Panc1 (cell line): Measurements from ENCODE around the gene RALB. TPM values are rescaled to one million over a fixed set of nuclear protein-coding genes. Genes with fewer than 3 reads are reported as not detected.

ENCODE experiments used
- ATAC-seq: fragments of 200-7000 bp; cut with Tn5 transposase; 2 replicates; pipeline ENCODE4 v1.9.1; 2020; ENCODE audit warnings: mild to moderate bottlenecking, moderate library complexity
- BruUV-seq: library from RNA; stranded (reverse); fragments of 400-500 nt; replicated peaks from 2 replicates; lab custom pipeline; 2021; lab: Mats Ljungman, UMichigan
- CTCF ChIA-PET: fragments of 300-600 bp; sonication (Branson Sonifier 250); formaldehyde crosslinking; loops from one replicate; lab custom pipeline; 2022; ENCODE audit warnings: antibody characterized with exemption; lab: Charles Lee
- POLR2A ChIA-PET: fragments of 300-600 bp; sonication (Branson Sonifier 250); formaldehyde crosslinking; loops from one replicate; lab custom pipeline; 2022; ENCODE audit warnings: antibody characterized with exemption; lab: Charles Lee
- DNase-seq: peaks from one replicate; pipeline ENCODE4 v3.0.0-alpha.2; 2010; ENCODE audit warnings: low read depth, low spot score
- H3K27ac ChIP-seq: 2 replicates; pipeline ENCODE4 v1.5.1; 2011; ENCODE audit warnings: mild to moderate bottlenecking, low read length, inconsistent platforms
- H3K27me3 ChIP-seq: fragments of 200-500 bp; sonication (Bioruptor generic); 2 replicates; pipeline ENCODE4 v1.6.0; 2014; ENCODE audit warnings: low read length, inconsistent platforms; ENCODE audit not compliant: control insufficient read depth, insufficient read depth
- H3K36me3 ChIP-seq: fragments of 200-500 bp; sonication (Bioruptor generic); 2 replicates; pipeline ENCODE4 v1.5.1; 2014; ENCODE audit warnings: inconsistent platforms, mild to moderate bottlenecking, low read length, moderate library complexity; ENCODE audit not compliant: control insufficient read depth, insufficient read depth
- H3K4me1 ChIP-seq: 2 replicates; pipeline ENCODE4 v1.5.1; 2011; ENCODE audit warnings: inconsistent platforms, mild to moderate bottlenecking, low read length, moderate library complexity; ENCODE audit not compliant: control insufficient read depth, insufficient read depth
- H3K4me3 ChIP-seq, 2 experiments: 2 replicates each; pipeline ENCODE4 v1.5.1; 2011 to 2012; ENCODE audit warnings: low read depth in 2 of 2, low read length in 2 of 2, mild to moderate bottlenecking in 2 of 2, inconsistent platforms in 1 of 2, moderate library complexity in 1 of 2
- H3K9me3 ChIP-seq: fragments of 200-500 bp; sonication (Bioruptor generic); 2 replicates; pipeline ENCODE4 v1.5.1; 2014; ENCODE audit warnings: low read depth, mild to moderate bottlenecking, inconsistent platforms, low read length, moderate library complexity; ENCODE audit not compliant: control insufficient read depth, insufficient read depth
- CTCF ChIP-seq: fragments of 450-650 bp; IDR thresholded peaks from 2 replicates; pipeline ENCODE4 v1.5.1; 2017; ENCODE audit warnings: mild to moderate bottlenecking
- POLR2AphosphoS5 ChIP-seq: IDR thresholded peaks from 2 replicates; pipeline ENCODE4 v1.6.1; 2012; ENCODE audit warnings: mild to moderate bottlenecking, low read depth, low read length, moderate library complexity
- REST ChIP-seq, 2 experiments: IDR thresholded peaks; 2 replicates each; pipeline ENCODE4 v1.6.1; 2011 to 2012; ENCODE audit warnings: low read depth in 2 of 2, control low read depth in 1 of 2, low read length in 1 of 2, mild to moderate bottlenecking in 1 of 2, moderate library complexity in 1 of 2; ENCODE audit not compliant: insufficient read depth in 1 of 2
- SIN3A ChIP-seq: IDR thresholded peaks from 2 replicates; pipeline ENCODE4 v1.6.1; 2012; ENCODE audit warnings: low read depth, mild to moderate bottlenecking, low read length, moderate library complexity, borderline replicate concordance; ENCODE audit not compliant: insufficient read depth
- TCF7L2 ChIP-seq: IDR thresholded peaks from 2 replicates; pipeline ENCODE4 v1.6.1; 2011; ENCODE audit warnings: mild to moderate bottlenecking, low read depth, low read length, inconsistent platforms
- in situ Hi-C: cut with HindIII; loops from 2 replicates; pipeline ENCODE4 v1.10.0; 2016; ENCODE audit warnings: low sequenced_read_pairs, low pct_unique_long_range_greater_than_20kb
- intact Hi-C: fragments of 100-400 bp; cut with micrococcal nuclease; formaldehyde crosslinking; loops from one replicate; pipeline ENCODE4 v1.10.0; 2022; ENCODE audit not compliant: unreplicated experiment
- total RNA-seq: library from RNA; stranded (reverse); gene quantifications from one replicate; pipeline ENCODE4 v1.2.1, GENCODE V29; 2021; ENCODE audit not compliant: unreplicated experiment

RALB gene
- total RNA-seq, 1 experiment from 2014 or later: 47.8 TPM

- DNase-seq: no peak
- H3K4me3 ChIP-seq: no peak overlapping the region
- no peak for ATAC-seq
- in situ Hi-C loops: no loop called here
- TF ChIP-seq CTCF (no peak), REST (IDR thresholded peaks at IDR 0.05; ENCODE audit: insufficient read depth in 1 of 2, low read depth in 2 of 2, low read length in 1 of 2) (no peak), SIN3A (no peak), TCF7L2 (no peak), POLR2AphosphoS5 (no peak)
- CTCF ChIA-PET: no interaction called here
- peaks cover 27% of the 10 kb centered on the region for H3K4me1 ChIP-seq
- H3K36me3 ChIP-seq: peaks cover 4% of the 10 kb centered on the region; the same call in 1 of the 2 replicates
- no peaks in the 10 kb centered on the region; the same call in 1 of the 2 replicates for H3K9me3 ChIP-seq
- no peak overlapping the region for H3K27ac ChIP-seq
- intact Hi-C loops: loop anchor here (5.0 kb wide), 1 partner anchor 86 kb away; no protein-coding TSS in a partner anchor
- POLR2A ChIA-PET: interaction anchor here (0.6 kb wide), 1 partner anchor 458 kb away, joined by 9 read pairs; no protein-coding TSS in a partner anchor
- no peaks in the 10 kb centered on the region for H3K27me3 ChIP-seq
- no TSS peak for BruUV-seq
These were observed 26.3 kb upstream of the RALB start for GRCh38 chr2:120226316-120226715.

- DNase-seq (no peak), ATAC-seq (no peak)
- no peak overlapping the region for H3K27ac ChIP-seq
- intact Hi-C loops (loop anchor here (5.0 kb wide), 1 partner anchor 85 kb away; no protein-coding TSS in a partner anchor), in situ Hi-C loops (no loop called here)
- H3K27me3 ChIP-seq: no peaks in the 10 kb centered on the region
- ChIA-PET POLR2A (no interaction called here), CTCF (interaction anchor here (0.6 kb wide), 1 partner anchor 81 kb away, joined by 4 read pairs; no protein-coding TSS in a partner anchor)
- no peaks in the 10 kb centered on the region for H3K36me3 ChIP-seq
- no TSS peak for BruUV-seq
- no peak for TF ChIP-seq REST (IDR thresholded peaks at IDR 0.05; ENCODE audit: insufficient read depth in 1 of 2, low read depth in 2 of 2, low read length in 1 of 2)
- no peak for TF ChIP-seq POLR2AphosphoS5
- no peak for TF ChIP-seq TCF7L2
- TF ChIP-seq SIN3A: no peak
- TF ChIP-seq CTCF: no peak
- no peaks in the 10 kb centered on the region; the same call in 1 of the 2 replicates for H3K9me3 ChIP-seq
- H3K4me1 ChIP-seq: peaks cover 17% of the 10 kb centered on the region
- H3K4me3 ChIP-seq: no peak overlapping the region
These were observed 25.3 kb upstream of the RALB start for GRCh38 chr2:120227111-120227991.
